Brain microvascular endothelial cell (primary cell): Measurements from ENCODE around the gene TRIM2.

Experiments
- DNase-seq: peaks from one replicate; pipeline ENCODE4 v3.0.0-alpha.2; 2020
- H3K27ac ChIP-seq: fragments of 250-450 bp; sonication (Bioruptor Pico); 2 replicates; pipeline ENCODE4 v1.5.1; 2020; ENCODE audit warnings: mild to moderate bottlenecking, moderate library complexity
- H3K27me3 ChIP-seq: fragments of 250-450 bp; sonication (Bioruptor Pico); replicated peaks from 2 replicates; pipeline ENCODE4 v1.5.1; 2020; ENCODE audit warnings: mild to moderate bottlenecking
- H3K36me3 ChIP-seq: fragments of 250-450 bp; sonication (Bioruptor Pico); replicated peaks from 2 replicates; pipeline ENCODE4 v1.5.1; 2020; ENCODE audit warnings: mild to moderate bottlenecking
- H3K4me3 ChIP-seq: 2 replicates; pipeline ENCODE4 v1.5.1; 2011; ENCODE audit warnings: low read depth, mild to moderate bottlenecking, control low read depth, low read length, moderate library complexity
- in situ Hi-C: cut with HindIII; loops from 2 replicates; pipeline ENCODE4 v1.10.0; 2017; ENCODE audit warnings: low sequenced_read_pairs, low pct_ligation_motif_present
- TF ChIP-seq, protein P1 (sequence below): IDR thresholded peaks from 2 replicates; pipeline ENCODE4 v1.5.1; 2011; ENCODE audit warnings: low read depth, mild to moderate bottlenecking, moderate library complexity, low read length, control low read depth, inconsistent platforms; ENCODE audit errors: missing control alignments

Gene TRIM2

DNA sequence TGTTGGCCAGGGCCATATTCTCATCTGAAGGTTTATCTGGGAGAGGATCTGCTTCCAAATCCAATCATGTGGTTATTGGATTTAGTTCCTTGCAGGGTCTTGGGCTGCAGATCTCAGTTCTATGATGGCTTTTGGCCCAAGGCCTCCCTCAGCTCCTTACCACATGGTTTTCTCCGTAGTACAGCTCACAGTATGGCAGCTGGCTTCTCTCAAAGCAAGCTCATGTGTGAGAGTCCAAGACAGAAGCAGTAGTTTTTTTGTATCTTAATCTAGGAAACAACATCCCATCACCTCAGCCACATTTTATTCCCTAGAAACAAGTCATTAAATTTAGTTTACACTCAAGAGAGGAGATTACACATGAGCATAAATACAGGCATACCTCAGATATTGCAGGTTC lies 164.8 kb downstream of the TRIM2 start:
- in situ Hi-C loops, result no loop called here
- Histone ChIP-seq H3K27me3 (no peaks in the 10 kb centered on the region), H3K4me3 (no peak overlapping the region), H3K36me3 (no peaks in the 10 kb centered on the region), H3K27ac (no peak overlapping the region)
- no peak for DNase-seq
- TF ChIP-seq, protein P1, sequence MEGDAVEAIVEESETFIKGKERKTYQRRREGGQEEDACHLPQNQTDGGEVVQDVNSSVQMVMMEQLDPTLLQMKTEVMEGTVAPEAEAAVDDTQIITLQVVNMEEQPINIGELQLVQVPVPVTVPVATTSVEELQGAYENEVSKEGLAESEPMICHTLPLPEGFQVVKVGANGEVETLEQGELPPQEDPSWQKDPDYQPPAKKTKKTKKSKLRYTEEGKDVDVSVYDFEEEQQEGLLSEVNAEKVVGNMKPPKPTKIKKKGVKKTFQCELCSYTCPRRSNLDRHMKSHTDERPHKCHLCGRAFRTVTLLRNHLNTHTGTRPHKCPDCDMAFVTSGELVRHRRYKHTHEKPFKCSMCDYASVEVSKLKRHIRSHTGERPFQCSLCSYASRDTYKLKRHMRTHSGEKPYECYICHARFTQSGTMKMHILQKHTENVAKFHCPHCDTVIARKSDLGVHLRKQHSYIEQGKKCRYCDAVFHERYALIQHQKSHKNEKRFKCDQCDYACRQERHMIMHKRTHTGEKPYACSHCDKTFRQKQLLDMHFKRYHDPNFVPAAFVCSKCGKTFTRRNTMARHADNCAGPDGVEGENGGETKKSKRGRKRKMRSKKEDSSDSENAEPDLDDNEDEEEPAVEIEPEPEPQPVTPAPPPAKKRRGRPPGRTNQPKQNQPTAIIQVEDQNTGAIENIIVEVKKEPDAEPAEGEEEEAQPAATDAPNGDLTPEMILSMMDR, result no peak

DNA sequence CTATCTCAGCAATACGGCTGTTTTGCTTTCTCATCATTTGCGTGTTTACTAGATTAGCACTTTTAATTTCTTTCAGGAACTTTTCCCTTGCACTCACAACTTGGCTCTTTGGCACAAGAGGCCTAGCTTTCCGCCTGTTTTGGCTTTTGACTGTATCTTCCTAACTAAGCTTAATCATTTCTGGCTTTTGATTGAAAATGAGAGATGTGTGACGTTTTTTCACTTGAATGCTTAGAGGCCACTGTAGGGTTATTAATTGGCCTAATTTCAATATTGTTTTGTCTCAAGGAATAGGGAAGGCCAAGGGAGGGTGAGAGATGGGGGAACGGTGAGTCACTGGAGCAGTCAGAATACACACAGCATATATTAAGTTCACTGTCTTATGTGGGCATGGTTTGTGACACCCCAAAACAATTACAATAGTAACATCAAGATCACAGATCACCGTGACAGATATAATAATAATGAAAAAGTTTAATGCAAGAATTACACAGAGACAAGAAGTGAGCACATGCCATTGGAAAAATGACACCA lies 167.5 kb downstream of the TRIM2 start:
- Histone ChIP-seq H3K27me3 (no peaks in the 10 kb centered on the region), H3K4me3 (no peak overlapping the region), H3K36me3 (no peaks in the 10 kb centered on the region), H3K27ac (no peak overlapping the region)
- no peak for DNase-seq
- in situ Hi-C loops, result no loop called here
- TF ChIP-seq, protein P1, result no peak

DNA sequence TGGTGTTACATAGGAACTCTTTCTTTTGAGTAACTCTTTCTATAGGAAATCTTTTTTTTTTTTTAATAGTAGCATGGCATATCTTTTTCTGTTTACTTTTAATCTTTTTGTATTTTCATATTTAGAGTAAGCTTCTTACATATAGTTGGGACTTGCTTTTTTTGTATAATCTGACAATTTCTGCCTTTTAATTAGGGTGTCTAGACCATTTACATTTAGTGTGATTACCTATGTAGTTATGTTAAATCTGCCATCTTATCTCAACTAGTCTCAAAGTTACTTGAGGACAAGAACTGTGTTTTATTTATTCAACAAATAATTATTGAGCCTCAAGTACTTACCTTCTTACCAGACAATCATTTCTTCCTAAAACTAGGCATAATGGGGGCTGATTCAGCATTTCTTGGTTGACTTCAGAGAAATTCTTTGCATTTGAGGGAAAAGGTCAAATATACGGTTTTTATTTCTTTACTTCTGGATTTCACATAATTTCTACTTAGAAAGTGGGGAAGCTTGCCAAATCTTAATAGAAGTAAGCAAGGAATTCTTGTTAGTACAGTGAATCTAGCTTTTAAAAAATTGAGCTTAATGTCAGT lies 168.8 kb downstream of the TRIM2 start:
- TF ChIP-seq, protein P1, result no peak
- in situ Hi-C loops, result no loop called here
- no peaks in the 10 kb centered on the region for H3K27me3 ChIP-seq
- no peak for DNase-seq
- H3K4me3 ChIP-seq, result no peak overlapping the region
- H3K36me3 ChIP-seq, result no peaks in the 10 kb centered on the region
- H3K27ac ChIP-seq, result no peak overlapping the region

DNA sequence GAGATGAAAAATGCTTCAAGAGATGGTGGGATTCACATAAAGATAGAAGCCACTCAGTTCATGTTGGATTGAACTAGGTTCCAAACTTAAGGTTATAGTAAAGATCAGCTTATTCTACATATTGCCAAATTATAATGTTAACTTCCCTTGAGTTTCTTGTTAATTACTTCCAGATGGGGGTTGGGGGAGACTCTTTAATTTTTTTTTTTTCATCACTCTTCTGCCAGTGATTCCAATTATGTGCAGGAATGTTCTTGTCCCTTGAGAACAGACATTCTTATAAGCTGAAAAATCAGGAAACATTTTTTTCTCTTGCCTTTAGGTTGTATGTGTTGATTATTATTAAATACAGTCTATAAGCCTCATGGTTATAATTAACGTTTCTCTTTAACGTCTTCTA lies 170.2 kb downstream of the TRIM2 start:
- no peaks in the 10 kb centered on the region for H3K36me3 ChIP-seq
- TF ChIP-seq, protein P1, result no peak
- no peak overlapping the region for H3K4me3 ChIP-seq
- no peak overlapping the region for H3K27ac ChIP-seq
- no peak for DNase-seq
- H3K27me3 ChIP-seq, result no peaks in the 10 kb centered on the region
- in situ Hi-C loops, result no loop called here

DNA sequence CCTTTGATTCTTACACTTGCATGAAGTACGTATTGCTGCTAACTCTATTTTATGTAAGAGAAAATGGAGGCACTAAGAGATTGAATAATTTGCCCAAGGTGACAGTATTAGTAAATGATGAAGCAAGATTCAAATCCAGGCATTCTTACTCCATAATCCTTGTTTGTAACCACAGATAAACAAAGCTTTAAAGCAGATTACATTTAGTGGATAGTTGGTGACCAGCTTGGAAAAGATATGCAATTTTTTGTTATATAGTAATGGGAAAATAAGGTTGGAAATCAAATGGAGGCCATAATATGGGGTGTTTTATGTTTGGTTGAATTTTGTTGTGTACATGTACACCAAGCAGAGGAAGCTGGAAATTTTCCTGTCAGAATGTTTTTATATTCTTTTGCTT lies 171.1 kb downstream of the TRIM2 start:
- in situ Hi-C loops, result no loop called here
- Histone ChIP-seq H3K27ac (no peak overlapping the region), H3K27me3 (no peaks in the 10 kb centered on the region), H3K4me3 (no peak overlapping the region), H3K36me3 (no peaks in the 10 kb centered on the region)
- DNase-seq, result no peak
- TF ChIP-seq, protein P1, result no peak

DNA sequence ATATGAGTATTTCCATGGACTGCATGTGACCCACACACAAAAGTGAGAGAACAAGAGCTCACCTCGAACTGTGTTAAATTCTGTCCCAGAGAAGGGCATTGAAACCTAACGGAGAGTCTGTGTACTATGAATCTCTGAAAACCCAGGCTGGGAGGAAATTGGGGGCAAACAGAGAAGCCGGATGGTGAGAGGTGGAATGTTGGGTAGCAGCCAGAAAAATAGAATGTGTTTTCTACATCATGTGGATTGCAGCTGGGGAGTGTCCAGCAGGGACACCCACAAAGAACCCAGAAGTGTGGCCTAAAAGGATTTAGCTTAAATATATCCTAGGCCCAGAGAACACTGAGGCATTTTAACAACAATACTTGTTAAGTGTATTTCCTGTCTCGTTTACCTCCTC lies 178.9 kb downstream of the TRIM2 start:
- TF ChIP-seq, protein P1, result no peak
- no peaks in the 10 kb centered on the region for H3K27me3 ChIP-seq
- no peak overlapping the region for H3K4me3 ChIP-seq
- DNase-seq, result peak; percentile 14
- H3K27ac ChIP-seq, result no peak overlapping the region
- in situ Hi-C loops, result no loop called here
- H3K36me3 ChIP-seq, result no peaks in the 10 kb centered on the region
